Thyroid gland (tissue), 4 donors: ENCODE measurements around the gene ADAMTS9.

ENCODE experiments used
- CTCF ChIP-seq, 6 experiments: fragments of 200-600 bp in 3 of 6; fragments of 450-650 bp in 3 of 6; sonication (generic) in 3 of 6; IDR thresholded peaks; one replicate each; pipeline ENCODE4 v1.5.1; 2016 to 2019; ENCODE audit warnings: antibody characterized with exemption in 6 of 6, mild to moderate bottlenecking in 2 of 6, inconsistent platforms in 1 of 6, moderate library complexity in 1 of 6
- POLR2A ChIP-seq, 2 donors: fragments of 450-650 bp; IDR thresholded peaks; one replicate each; pipeline ENCODE4 v1.6.1; 2017; ENCODE audit warnings: antibody characterized with exemption in 2 of 2, mild to moderate bottlenecking in 2 of 2, moderate library complexity in 1 of 2

- TF ChIP-seq CTCF (IDR thresholded peaks at IDR 0.05) (no peak), POLR2A (IDR thresholded peaks at IDR 0.05) (no peak)
Measured at GRCh38 chr3:64616953-64617352, 70.8 kb downstream of the ADAMTS9 start.
